GM18951 (cell line): ENCODE data around the gene NUPR2.
"Not testable (repeated sequence)": the region's sequence is repeated elsewhere in the genome, so short reads cannot be mapped to it uniquely, and the experiment has no call there.

Experiments used
- POLR2A ChIP-seq: IDR thresholded peaks from 4 replicates; pipeline ENCODE4 v1.6.1; 2011; ENCODE audit warnings: mild to moderate bottlenecking; ENCODE audit not compliant: insufficient read length, insufficient read depth; ENCODE audit errors: extremely low read depth
- in situ Hi-C: fragments of 300-500 bp; cut with MboI; formaldehyde crosslinking; loops from one replicate; pipeline ENCODE4 v1.12.0; 2022; ENCODE audit warnings: low sequenced_read_pairs, mixed read lengths, inconsistent platforms; ENCODE audit not compliant: unreplicated experiment

Gene NUPR2

DNA sequence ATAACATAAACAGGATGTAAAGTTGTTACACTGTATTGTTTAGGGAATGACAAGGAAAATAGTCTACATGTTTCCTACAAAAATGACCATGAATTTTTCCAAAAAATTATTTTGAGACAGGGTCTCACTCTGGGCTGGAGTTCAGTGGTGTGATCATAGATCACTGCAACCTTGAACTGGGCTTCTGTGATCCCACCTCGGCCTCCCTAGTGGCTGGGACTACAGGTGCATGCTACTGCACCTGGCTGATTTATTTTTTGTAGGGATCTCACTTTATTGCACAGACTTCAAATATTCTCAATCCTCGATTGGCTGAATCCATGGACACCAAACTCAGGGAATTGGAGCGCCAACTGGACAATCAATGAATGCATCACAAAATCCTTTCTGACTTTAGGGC is 16.6 kb downstream of the NUPR2 start:
- TF ChIP-seq POLR2A: no peak
- in situ Hi-C loops: no loop called here

DNA sequence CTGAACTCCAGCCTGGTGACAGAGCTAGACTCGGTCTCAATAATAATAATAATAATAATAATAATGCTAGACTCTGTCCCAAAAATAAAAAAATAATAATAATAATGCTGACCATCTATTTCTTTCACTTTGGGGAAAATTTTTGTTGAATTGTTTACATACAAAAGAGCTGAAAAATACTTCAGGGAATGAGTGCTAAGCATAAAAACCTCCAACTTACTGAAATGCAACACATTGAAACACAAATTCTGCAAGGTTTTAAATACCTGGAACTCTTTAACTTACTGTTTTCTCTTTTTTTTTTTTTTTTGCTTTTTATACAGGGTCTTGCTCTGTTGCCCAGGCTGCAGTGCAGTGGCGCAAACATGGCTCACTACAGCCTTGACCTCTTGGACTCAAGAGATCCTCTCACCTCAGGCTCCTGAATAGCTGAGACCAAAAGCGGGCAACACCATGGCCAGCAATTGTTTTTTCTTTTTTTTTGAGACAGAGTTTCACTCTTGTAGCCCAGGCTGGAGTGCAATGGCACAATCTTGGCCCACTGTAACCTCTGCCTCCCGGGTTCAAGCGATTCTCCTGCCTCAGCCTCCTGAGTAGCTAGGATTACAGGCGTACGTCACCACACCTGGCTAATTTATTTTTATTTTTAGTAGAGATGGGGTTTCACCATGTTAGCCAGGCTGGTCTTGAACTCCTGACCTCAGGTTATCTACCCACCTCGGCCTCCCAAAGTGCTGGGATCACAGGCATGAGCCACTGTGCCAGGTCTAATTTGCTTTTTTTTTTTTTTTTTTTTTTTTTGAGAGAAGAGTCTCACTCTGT is 17.8 kb downstream of the NUPR2 start:
- in situ Hi-C loops: not testable (repeated sequence)

DNA sequence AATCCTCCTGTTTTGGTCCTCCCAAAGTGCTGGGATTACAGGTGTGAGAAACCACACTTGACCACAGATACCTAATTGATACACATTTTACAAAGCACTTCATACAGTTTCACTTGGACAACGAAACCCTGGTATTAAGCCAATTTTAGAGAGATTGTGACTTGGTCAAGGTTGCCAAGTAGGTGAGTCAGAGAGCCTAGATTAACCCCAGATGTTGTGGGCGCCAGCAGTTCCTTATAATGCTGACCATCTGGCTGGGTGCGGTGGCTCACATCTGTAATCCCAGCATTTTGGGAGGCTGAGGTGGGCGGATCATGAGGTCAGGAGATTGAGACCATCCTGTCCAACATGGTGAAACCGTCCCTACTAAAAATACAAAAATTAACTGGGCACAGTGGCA is 18.5 kb downstream of the NUPR2 start:
- no peak for TF ChIP-seq POLR2A
- in situ Hi-C loops: no loop called here

- TF ChIP-seq POLR2A: no peak
- in situ Hi-C loops: no loop called here
Observed at GRCh38 chr7:56092789-56093531, 23.3 kb downstream of the NUPR2 start, which contains the start of gene PHKG1. Gene PHKG1, minus strand, starts transcription at chr7:56092952. Its CDS starts 4,011 bp downstream, at chr7:56088941.

DNA sequence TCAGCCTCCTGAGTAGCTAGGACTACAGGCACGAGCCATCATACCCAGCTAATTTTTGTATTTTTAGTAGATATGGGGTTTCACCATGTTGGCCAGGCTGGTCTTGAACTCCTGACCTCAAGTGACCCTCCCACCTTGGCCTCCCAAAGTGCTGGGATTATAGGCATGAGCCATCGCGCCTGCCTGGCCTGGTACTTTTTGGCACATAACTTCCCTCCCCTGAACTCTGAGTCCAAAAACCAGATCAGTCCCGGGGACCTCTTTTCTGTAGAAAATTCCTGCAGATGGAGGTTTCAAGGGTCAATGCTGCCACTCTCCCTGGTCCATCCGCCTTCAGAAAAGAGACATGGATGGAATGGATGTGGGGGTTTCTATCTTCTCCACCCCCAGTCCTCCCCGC is 23.8 kb downstream of the NUPR2 start:
- in situ Hi-C loops: not testable (repeated sequence)

GRCh38 chr7:56091591-56091990 is 24.6 kb downstream of the NUPR2 start:
- no peak for TF ChIP-seq POLR2A
- in situ Hi-C loops: no loop called here

- in situ Hi-C loops: no loop called here
- TF ChIP-seq POLR2A: no peak
Observed at GRCh38 chr7:56087445-56087844, 28.8 kb downstream of the NUPR2 start.

GRCh38 chr7:56086761-56087160 is 29.5 kb downstream of the NUPR2 start:
- in situ Hi-C loops: no loop called here

DNA sequence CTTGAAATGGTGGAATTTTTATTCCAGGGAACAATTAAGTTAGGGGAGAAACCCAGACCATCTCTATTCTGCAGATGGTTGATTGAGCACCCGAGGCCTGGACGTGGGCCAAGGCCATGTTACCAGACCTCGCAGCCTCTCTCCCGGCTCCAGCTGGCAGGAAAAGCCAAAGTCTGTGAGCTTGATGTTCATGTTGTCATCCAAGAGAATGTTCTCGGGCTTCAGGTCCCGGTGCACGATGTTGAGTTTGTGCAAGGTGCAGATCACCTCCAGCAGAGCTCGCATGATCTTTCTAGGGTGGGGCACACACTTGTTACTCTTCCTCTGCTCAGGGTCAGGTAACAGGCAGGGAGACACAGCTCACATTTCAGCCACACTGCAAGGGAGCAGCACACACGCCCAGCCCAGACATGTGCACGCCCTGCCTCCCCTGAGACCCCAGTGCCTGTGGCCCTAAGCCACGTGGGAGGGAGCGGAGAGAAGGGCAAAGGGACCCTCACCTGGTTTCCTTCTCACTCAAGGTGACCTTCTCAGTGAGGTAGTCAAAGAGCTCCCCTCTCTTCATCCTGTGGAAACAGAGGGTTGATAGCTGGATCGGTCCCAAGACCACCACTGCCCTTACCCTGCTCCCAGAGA is 32.9 kb downstream of the NUPR2 start:
- no peak for TF ChIP-seq POLR2A
- in situ Hi-C loops: no loop called here

More at GRCh38 chr7:56086761-56087160, 29.5 kb downstream of the NUPR2 start:
- TF ChIP-seq POLR2A: no peak

DNA sequence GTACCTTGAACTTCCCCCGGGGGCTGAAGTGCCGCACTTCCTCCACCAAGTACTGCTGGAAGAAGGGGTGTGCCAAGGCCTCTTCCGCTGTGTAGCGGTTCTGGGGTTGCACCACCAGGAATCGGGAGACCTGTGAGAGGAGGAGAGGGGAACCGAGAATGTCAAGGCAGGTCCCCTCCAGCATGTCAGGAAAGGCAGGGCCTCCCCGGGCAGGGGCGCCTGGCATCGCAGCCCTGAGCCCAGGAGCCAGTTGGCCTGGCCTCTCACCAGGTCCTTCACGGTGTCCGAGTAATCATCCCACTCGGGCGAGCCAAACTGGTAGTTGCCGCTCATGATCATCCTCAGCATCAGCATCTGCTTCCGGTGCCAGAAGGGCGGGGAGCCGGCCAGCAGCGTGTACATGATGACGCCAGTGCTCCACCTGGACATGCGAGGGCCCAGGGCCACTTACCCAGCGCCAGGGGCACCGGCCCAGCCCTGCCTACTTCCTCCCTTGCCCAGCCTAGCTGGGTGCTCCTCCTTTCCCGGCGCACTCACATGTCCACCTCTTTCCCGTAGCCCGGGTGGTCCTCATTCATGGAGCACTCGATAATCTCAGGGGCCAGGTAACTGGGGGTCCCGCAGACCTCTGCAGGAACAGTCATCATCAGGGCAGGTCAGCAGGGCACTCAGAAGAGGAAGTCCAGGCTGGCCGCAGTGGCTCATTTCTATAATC is 34.4 kb downstream of the NUPR2 start:
- in situ Hi-C loops: no loop called here
- TF ChIP-seq POLR2A: no peak

GRCh38 chr7:56080726-56081435 is 35.3 kb downstream of the NUPR2 start:
- in situ Hi-C loops: not testable (repeated sequence)

GRCh38 chr7:56079450-56080185 is 36.6 kb downstream of the NUPR2 start:
- no peak for TF ChIP-seq POLR2A
- in situ Hi-C loops: loop anchor here (10.0 kb wide), 1 partner anchor 445 kb away; no protein-coding TSS in a partner anchor
